SH-SY5Y (cell line): ENCODE data around the gene C2CD3.

ENCODE experiments used
- GATA2 ChIP-seq: IDR thresholded peaks from 2 replicates; pipeline ENCODE4 v1.6.1; 2011; ENCODE audit warnings: mild to moderate bottlenecking, low read depth, low read length
- GATA3 ChIP-seq: IDR thresholded peaks from 2 replicates; pipeline ENCODE4 v1.6.1; 2011; ENCODE audit warnings: low read depth, mild to moderate bottlenecking, low read length, moderate library complexity

GRCh38 chr11:74092425-74092824, 78.4 kb downstream of the C2CD3 start:
- no peak for TF ChIP-seq GATA3
- TF ChIP-seq GATA2 = no peak
